ENCODE measurements around the gene DHRS4.
"Not testable (repeated sequence)": the region's sequence is repeated elsewhere in the genome, so short reads cannot be mapped to it uniquely, and the experiment has no call there.

Gene DHRS4

GRCh38 chr14:23941230-23941629, 12.3 kb upstream of the DHRS4 start:
- no peak overlapping the region for H3K27ac ChIP-seq
- TF ChIP-seq CTCF (conservative IDR thresholded peaks at IDR 0.05): no peak

GRCh38 chr14:23941669-23942068, 11.9 kb upstream of the DHRS4 start:
- no peak overlapping the region for H3K27ac ChIP-seq
- no peak for TF ChIP-seq CTCF (conservative IDR thresholded peaks at IDR 0.05)

- H3K27ac ChIP-seq: no peak overlapping the region
- TF ChIP-seq CTCF (conservative IDR thresholded peaks at IDR 0.05): no peak
Measured at GRCh38 chr14:23942587-23942986, 11.0 kb upstream of the DHRS4 start.

- H3K27ac ChIP-seq: not testable (repeated sequence)
Measured at GRCh38 chr14:23949069-23949468, 4.5 kb upstream of the DHRS4 start.

- no peak overlapping the region for H3K27ac ChIP-seq
- TF ChIP-seq CTCF (conservative IDR thresholded peaks at IDR 0.05): no peak
Measured at GRCh38 chr14:23950411-23951135, 3.0 kb upstream of the DHRS4 start.

- not testable (repeated sequence) for H3K27ac ChIP-seq
Measured at GRCh38 chr14:23951136-23951466, 2.5 kb upstream of the DHRS4 start.

- no peak overlapping the region for H3K27ac ChIP-seq
- no peak for TF ChIP-seq CTCF (conservative IDR thresholded peaks at IDR 0.05)
Measured at GRCh38 chr14:23951590-23952201, 1.9 kb upstream of the DHRS4 start.

GRCh38 chr14:23953116-23953463, 480 bp upstream of the DHRS4 start:
- peak overlapping the region; percentile 83 for H3K27ac ChIP-seq

GRCh38 chr14:23954279-23954614, 677 bp downstream of the DHRS4 start:
- peak overlapping the region; percentile 83 for H3K27ac ChIP-seq
- TF ChIP-seq CTCF (conservative IDR thresholded peaks at IDR 0.05): peak; percentile 55

GRCh38 chr14:23954965-23955364, 1.4 kb downstream of the DHRS4 start:
- H3K27ac ChIP-seq: peak overlapping the region; percentile 83

GRCh38 chr14:23955811-23956210, 2.2 kb downstream of the DHRS4 start:
- peak overlapping the region; percentile 41 for H3K27ac ChIP-seq

GRCh38 chr14:23957913-23958569, 4.5 kb downstream of the DHRS4 start:
- H3K27ac ChIP-seq: not testable (repeated sequence)

GRCh38 chr14:23960899-23961298, 7.3 kb downstream of the DHRS4 start:
- H3K27ac ChIP-seq: not testable (repeated sequence)

GRCh38 chr14:23961704-23962103, 8.1 kb downstream of the DHRS4 start:
- not testable (repeated sequence) for H3K27ac ChIP-seq
